ENCODE measurements around the gene KRT86.

The KRT86 gene

DNA sequence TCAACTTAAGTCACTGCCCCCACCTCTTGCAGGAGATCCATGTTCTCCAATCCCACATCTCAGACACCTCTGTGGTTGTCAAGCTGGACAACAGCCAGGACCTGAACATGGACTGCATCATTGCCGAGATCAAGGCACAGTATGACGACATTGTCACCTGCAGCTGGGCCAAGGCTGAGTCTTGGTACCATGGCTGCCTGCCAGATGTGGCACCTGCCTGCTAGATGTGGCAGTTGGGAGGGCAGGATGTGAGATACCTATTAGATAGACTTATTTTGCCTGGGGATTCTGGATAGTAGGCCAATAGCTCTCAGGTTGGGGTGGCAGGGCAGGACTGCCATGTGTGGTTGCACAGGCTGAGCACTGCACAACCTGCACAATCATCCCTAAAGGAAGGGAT, 7.9 kb upstream of the KRT86 start:
- Histone ChIP-seq H3K9me3 (no peaks in the 10 kb centered on the region), H3K36me3 (no peaks in the 10 kb centered on the region), H3K4me3 (ENCODE audit: low read depth, low read length) (no peak overlapping the region), H3K4me1 (no peaks in the 10 kb centered on the region), H3K27me3 (no peaks in the 10 kb centered on the region)
- TF ChIP-seq, protein P1, sequence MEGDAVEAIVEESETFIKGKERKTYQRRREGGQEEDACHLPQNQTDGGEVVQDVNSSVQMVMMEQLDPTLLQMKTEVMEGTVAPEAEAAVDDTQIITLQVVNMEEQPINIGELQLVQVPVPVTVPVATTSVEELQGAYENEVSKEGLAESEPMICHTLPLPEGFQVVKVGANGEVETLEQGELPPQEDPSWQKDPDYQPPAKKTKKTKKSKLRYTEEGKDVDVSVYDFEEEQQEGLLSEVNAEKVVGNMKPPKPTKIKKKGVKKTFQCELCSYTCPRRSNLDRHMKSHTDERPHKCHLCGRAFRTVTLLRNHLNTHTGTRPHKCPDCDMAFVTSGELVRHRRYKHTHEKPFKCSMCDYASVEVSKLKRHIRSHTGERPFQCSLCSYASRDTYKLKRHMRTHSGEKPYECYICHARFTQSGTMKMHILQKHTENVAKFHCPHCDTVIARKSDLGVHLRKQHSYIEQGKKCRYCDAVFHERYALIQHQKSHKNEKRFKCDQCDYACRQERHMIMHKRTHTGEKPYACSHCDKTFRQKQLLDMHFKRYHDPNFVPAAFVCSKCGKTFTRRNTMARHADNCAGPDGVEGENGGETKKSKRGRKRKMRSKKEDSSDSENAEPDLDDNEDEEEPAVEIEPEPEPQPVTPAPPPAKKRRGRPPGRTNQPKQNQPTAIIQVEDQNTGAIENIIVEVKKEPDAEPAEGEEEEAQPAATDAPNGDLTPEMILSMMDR (IDR thresholded peaks at IDR 0.05; ENCODE audit: low read depth, low read length), result no peak
- no peak for DNase-seq

DNA sequence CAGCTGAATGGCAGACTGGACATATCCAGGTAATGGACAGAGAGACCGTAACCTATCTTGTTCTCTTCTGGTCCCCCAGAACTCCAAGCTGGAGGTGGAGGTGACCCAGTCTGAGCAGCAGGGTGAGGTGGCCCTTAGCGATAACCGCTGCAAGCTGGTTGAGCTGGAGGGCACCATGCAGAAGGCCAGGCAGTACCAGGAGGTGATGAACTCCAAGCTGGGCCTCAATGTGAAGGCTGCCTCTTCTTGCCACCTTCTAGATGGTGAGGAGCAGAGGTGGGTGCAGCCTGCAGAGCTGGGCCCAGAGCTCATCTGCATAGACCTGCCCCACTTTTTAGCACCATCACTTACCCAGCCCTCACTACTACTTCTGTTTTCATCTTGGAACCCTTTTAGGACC, 7.2 kb upstream of the KRT86 start:
- TF ChIP-seq, protein P1 (IDR thresholded peaks at IDR 0.05; ENCODE audit: low read depth, low read length), result no peak
- Histone ChIP-seq H3K27me3 (no peaks in the 10 kb centered on the region), H3K36me3 (no peaks in the 10 kb centered on the region), H3K4me3 (ENCODE audit: low read depth, low read length) (no peak overlapping the region), H3K9me3 (no peaks in the 10 kb centered on the region), H3K4me1 (no peaks in the 10 kb centered on the region)
- DNase-seq, result no peak

DNA sequence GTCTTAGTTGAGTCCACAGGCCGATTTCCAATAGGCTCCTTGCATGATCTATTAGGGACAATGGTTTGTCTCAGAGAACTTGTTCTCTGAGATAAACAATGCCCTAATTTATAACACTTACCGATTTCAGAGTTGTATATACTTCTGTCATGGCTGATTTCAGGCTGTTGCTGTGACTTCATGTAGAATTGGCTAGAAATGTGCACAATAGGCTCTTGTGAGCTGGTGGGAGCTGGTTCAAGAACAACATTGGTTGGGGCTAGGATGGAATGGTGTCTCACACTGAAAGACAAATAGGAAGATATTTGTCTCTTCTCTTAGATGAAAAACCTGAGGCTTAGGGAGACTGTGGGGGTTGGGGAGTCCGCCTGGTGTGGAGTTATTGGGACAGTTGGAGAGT, 6.7 kb upstream of the KRT86 start:
- TF ChIP-seq, protein P1 (IDR thresholded peaks at IDR 0.05; ENCODE audit: low read depth, low read length), result no peak
- Histone ChIP-seq H3K4me3 (ENCODE audit: low read depth, low read length) (no peak overlapping the region), H3K9me3 (no peaks in the 10 kb centered on the region), H3K27me3 (no peaks in the 10 kb centered on the region), H3K36me3 (no peaks in the 10 kb centered on the region), H3K4me1 (no peaks in the 10 kb centered on the region)
- no peak for DNase-seq

DNA sequence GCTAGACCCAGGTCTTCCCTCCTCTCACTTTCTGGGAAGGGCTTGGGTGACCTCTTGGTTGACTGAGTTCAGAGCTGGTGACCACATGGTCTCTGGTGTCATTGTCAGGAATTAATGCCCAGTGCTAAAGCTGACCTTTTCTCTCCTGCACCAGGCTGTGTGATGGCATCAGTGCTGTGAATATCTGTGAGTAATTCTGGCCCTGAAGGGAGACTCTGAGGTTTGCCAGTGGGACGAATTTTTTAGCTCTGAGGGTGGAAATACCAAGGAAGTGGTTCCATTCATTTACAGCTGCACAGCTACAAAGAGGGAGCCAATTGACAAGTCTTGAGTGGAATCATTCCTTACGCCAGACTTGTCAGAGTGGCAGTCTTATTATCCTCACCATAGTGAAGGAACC, 6.2 kb upstream of the KRT86 start:
- TF ChIP-seq, protein P1 (IDR thresholded peaks at IDR 0.05; ENCODE audit: low read depth, low read length), result no peak
- Histone ChIP-seq H3K27me3 (no peaks in the 10 kb centered on the region), H3K4me1 (no peaks in the 10 kb centered on the region), H3K36me3 (no peaks in the 10 kb centered on the region), H3K9me3 (no peaks in the 10 kb centered on the region), H3K4me3 (ENCODE audit: low read depth, low read length) (no peak overlapping the region)
- DNase-seq, result no peak

DNA sequence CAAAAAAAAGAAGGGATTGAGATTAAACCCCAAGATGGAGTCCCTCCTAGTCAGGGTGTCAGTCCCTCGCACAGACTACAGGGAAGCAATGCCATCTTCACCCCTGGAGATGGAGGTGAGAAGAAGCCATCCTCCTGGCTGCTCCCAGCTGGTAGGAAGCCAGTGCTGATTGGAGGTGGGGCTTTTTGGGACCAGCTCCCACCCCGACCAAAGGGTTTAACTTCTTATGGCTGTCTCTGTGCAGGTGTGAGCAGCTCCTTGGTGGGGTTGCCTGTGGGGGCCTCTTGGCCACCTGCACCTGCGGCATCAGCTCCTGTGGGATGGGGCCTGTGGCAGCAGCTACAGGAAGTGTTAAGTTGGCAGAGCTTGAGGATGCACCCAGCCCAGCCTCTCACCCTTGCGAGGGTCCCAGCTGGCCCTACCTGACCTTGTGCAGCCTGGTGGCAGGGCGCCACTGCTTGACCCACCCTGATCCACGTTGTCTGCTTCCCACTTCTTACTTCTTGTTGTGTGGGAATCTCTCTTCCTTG, 3.8 kb upstream of the KRT86 start:
- no peaks in the 10 kb centered on the region for H3K36me3 ChIP-seq
- H3K4me1 ChIP-seq, result no peaks in the 10 kb centered on the region
- H3K4me3 ChIP-seq (ENCODE audit: low read depth, low read length), result no peak overlapping the region
- H3K9me3 ChIP-seq, result no peaks in the 10 kb centered on the region
- DNase-seq, result no peak
- no peaks in the 10 kb centered on the region for H3K27me3 ChIP-seq
- TF ChIP-seq, protein P1 (IDR thresholded peaks at IDR 0.05; ENCODE audit: low read depth, low read length), result no peak

DNA sequence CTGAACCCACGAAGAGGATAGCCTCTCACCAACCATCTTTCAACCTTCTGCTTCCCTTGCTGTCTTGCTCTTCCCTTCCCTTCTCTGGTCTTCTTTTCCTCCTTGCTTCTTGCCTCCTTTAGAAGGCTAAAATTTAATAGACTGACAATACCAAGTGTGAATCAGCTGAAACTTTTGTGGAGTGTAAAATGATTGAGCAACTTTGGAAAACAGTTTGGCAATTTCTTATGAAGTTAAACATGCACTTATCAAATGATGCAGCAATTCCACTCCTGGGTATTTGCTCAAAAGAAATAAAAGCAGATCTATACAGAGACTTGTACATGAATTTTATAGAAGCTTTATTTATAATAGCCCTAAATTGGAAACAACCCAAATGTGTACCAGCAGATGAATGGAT, 3.3 kb upstream of the KRT86 start:
- Histone ChIP-seq H3K4me3 (ENCODE audit: low read depth, low read length) (no peak overlapping the region), H3K27me3 (no peaks in the 10 kb centered on the region), H3K36me3 (no peaks in the 10 kb centered on the region), H3K4me1 (no peaks in the 10 kb centered on the region), H3K9me3 (no peaks in the 10 kb centered on the region)
- DNase-seq, result no peak
- TF ChIP-seq, protein P1 (IDR thresholded peaks at IDR 0.05; ENCODE audit: low read depth, low read length), result no peak
